ENCODE data around the gene CASP8. TPM values are rescaled to one million over a fixed set of nuclear protein-coding genes. Genes with fewer than 3 reads are reported as not detected.

The CASP8 gene
- total RNA-seq, 1 donor from 2014 or later = 2.8 TPM

- Mint-ChIP-seq H3K27ac (no peak overlapping the region), H3K27me3 (no peaks in the 10 kb centered on the region), H3K4me1 (ENCODE audit: low read depth) (no peaks in the 10 kb centered on the region), H3K4me3 (ENCODE audit: low read depth) (no peak overlapping the region), H3K36me3 (ENCODE audit: insufficient read depth) (peaks cover 1% of the 10 kb centered on the region), H3K9me3 (ENCODE audit: low read depth) (peaks cover 34% of the 10 kb centered on the region)
- DNase-seq (ENCODE audit: low spot score, unreplicated experiment) = no peak
- TF ChIP-seq CTCF (IDR thresholded peaks at IDR 0.05; ENCODE audit: unreplicated experiment) = no peak
Measured at GRCh38 chr2:201327678-201328077, 67.3 kb downstream of the CASP8 start.

GRCh38 chr2:201329409-201329808 is 69.1 kb downstream of the CASP8 start:
- Mint-ChIP-seq H3K27ac (no peak overlapping the region), H3K36me3 (ENCODE audit: insufficient read depth) (peaks cover 1% of the 10 kb centered on the region), H3K27me3 (no peaks in the 10 kb centered on the region), H3K4me3 (ENCODE audit: low read depth) (no peak overlapping the region), H3K4me1 (ENCODE audit: low read depth) (no peaks in the 10 kb centered on the region), H3K9me3 (ENCODE audit: low read depth) (peaks cover 23% of the 10 kb centered on the region)
- no peak for DNase-seq (ENCODE audit: low spot score, unreplicated experiment)
- TF ChIP-seq CTCF (IDR thresholded peaks at IDR 0.05; ENCODE audit: unreplicated experiment) = no peak

Other genes starting within 250 kb of the CASP8 start
- gene HYCC2, start 188.9 kb upstream of the CASP8 start, total RNA-seq = 23.8 and 25.7 TPM in 2 replicates
- gene NDUFB3, start 188.5 kb upstream of the CASP8 start, total RNA-seq = 74.7 and 75.7 TPM in 2 replicates
- 46.1 and 50.0 TPM in 2 replicates for gene CFLAR, start 144.4 kb upstream of the CASP8 start, total RNA-seq
- gene CASP10, start 77.4 kb upstream of the CASP8 start, total RNA-seq = 9.0 and 9.9 TPM in 2 replicates
- gene FLACC1, start 96.8 kb downstream of the CASP8 start, total RNA-seq = 0.55 and 0.69 TPM in 2 replicates
- gene TRAK2, start 190.9 kb downstream of the CASP8 start, total RNA-seq = 17.9 and 18.2 TPM in 2 replicates
- gene STRADB, start 191.2 kb downstream of the CASP8 start, total RNA-seq = 48.2 and 51.0 TPM in 2 replicates

Data from progenitor cell of endocrine pancreas (in vitro differentiated cells).